GM12892 (cell line): ENCODE measurements around the gene NKAIN2.

Experiments
- POLR2A ChIP-seq: IDR thresholded peaks from 2 replicates; pipeline ENCODE4 v1.6.1; 2011; ENCODE audit warnings: low read depth, low read length, control low read depth
- POLR2AphosphoS5 ChIP-seq: IDR thresholded peaks from 2 replicates; pipeline ENCODE4 v1.6.1; 2011; ENCODE audit warnings: low read depth, low read length, control low read depth
- TAF1 ChIP-seq: IDR thresholded peaks from 2 replicates; pipeline ENCODE4 v1.6.1; 2011; ENCODE audit warnings: low read depth, mild to moderate bottlenecking, control low read depth, low read length, borderline replicate concordance

GRCh38 chr6:124869416-124869815 lies 1065.8 kb downstream of the NKAIN2 start:
- no peak for TF ChIP-seq POLR2AphosphoS5
- TF ChIP-seq POLR2A, result no peak
- no peak for TF ChIP-seq TAF1
